Tibial artery (tissue), 4 donors: Measurements from ENCODE around the gene SPATS1.

Experiments
- DNase-seq, 2 donors: peaks; one replicate each; pipeline ENCODE4 v3.0.0-alpha.2; 2019
- H3K27ac ChIP-seq, 2 donors: fragments of 200-600 bp; sonication (generic) in 1 of 2; 1 replicate in 1 of 2; 2 replicates in 1 of 2; pipeline ENCODE4 v1.5.1; 2018 to 2019; ENCODE audit warnings: mild to moderate bottlenecking in 1 of 2
- H3K27me3 ChIP-seq, 2 donors: fragments of 200-600 bp; sonication (generic) in 1 of 2; one replicate each; pipeline versions ENCODE4 v1.5.1 to v1.6.0; 2016 to 2019
- H3K36me3 ChIP-seq, 3 donors: fragments of 200-600 bp; sonication (generic) in 2 of 3; one replicate each; pipeline ENCODE4 v1.5.1; 2016 to 2019; ENCODE audit warnings: mild to moderate bottlenecking in 2 of 3
- H3K4me1 ChIP-seq, 4 donors: fragments of 200-600 bp; sonication (generic) in 2 of 4; 1 replicate in 3 of 4; 2 replicates in 1 of 4; pipeline ENCODE4 v1.5.1; 2016 to 2019
- H3K4me3 ChIP-seq, 2 donors: fragments of 200-600 bp; sonication (generic) in 1 of 2; 1 replicate in 1 of 2; 2 replicates in 1 of 2; pipeline ENCODE4 v1.5.1; 2018 to 2019; ENCODE audit warnings: mild to moderate bottlenecking in 2 of 2
- H3K9me3 ChIP-seq, 3 donors: fragments of 200-600 bp; sonication (generic) in 1 of 3; one replicate each; pipeline ENCODE4 v1.5.1; 2016 to 2019
- intact Hi-C: fragments of 100-400 bp; cut with DNase I; formaldehyde crosslinking; loops from one replicate; pipeline ENCODE4 v1.15.0; 2023; ENCODE audit warnings: low total_unique reads
- TF ChIP-seq, protein P1 (sequence below), 2 experiments: fragments of 200-600 bp in 1 of 2; fragments of 450-650 bp in 1 of 2; IDR thresholded peaks; one replicate each; pipeline ENCODE4 v1.5.1; 2017 to 2019; ENCODE audit warnings: antibody characterized with exemption in 2 of 2, mild to moderate bottlenecking in 1 of 2, moderate library complexity in 1 of 2

SPATS1 gene

DNA sequence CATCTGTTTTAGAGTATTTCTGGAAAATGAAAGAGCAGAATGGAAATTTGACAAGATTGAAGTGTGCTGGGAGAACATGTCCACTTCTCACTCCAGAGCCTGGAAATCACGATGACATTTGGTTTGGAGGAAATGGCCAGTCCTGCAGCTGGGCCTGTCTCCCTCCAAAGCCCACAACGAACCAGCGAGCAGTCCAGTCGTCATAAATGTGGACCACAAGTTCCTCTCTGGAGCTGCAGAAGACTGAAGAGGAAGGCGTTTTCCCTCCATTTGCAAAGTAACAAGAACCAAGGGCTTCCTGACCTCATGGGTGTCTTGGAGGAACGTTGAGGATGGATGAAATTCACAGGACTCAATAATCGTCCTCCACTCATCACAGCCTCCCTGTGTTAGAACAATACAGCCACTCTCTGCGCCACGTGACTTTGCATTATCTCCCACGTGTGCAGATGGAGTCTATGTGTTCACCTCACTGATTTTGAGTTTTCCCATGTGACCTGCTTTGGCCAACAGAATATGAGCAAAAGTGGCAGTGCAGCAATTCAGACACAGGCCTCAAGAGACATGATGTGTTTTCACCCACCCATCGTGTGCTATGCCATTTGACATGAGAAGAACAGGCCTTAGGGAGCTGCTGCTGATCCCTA is 9.1 kb upstream of the SPATS1 start:
- TF ChIP-seq, protein P1, sequence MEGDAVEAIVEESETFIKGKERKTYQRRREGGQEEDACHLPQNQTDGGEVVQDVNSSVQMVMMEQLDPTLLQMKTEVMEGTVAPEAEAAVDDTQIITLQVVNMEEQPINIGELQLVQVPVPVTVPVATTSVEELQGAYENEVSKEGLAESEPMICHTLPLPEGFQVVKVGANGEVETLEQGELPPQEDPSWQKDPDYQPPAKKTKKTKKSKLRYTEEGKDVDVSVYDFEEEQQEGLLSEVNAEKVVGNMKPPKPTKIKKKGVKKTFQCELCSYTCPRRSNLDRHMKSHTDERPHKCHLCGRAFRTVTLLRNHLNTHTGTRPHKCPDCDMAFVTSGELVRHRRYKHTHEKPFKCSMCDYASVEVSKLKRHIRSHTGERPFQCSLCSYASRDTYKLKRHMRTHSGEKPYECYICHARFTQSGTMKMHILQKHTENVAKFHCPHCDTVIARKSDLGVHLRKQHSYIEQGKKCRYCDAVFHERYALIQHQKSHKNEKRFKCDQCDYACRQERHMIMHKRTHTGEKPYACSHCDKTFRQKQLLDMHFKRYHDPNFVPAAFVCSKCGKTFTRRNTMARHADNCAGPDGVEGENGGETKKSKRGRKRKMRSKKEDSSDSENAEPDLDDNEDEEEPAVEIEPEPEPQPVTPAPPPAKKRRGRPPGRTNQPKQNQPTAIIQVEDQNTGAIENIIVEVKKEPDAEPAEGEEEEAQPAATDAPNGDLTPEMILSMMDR (IDR thresholded peaks at IDR 0.05), result no peak
- peaks cover 0 to 57% of the 10 kb centered on the region in 2 donors for H3K27me3 ChIP-seq
- no peaks in the 10 kb centered on the region for H3K9me3 ChIP-seq
- no peaks in the 10 kb centered on the region for H3K4me1 ChIP-seq
- no peaks in the 10 kb centered on the region for H3K36me3 ChIP-seq
- H3K27ac ChIP-seq, result no peak overlapping the region
- DNase-seq, result no peak
- no peak overlapping the region for H3K4me3 ChIP-seq
- intact Hi-C loops, result no loop called here

DNA sequence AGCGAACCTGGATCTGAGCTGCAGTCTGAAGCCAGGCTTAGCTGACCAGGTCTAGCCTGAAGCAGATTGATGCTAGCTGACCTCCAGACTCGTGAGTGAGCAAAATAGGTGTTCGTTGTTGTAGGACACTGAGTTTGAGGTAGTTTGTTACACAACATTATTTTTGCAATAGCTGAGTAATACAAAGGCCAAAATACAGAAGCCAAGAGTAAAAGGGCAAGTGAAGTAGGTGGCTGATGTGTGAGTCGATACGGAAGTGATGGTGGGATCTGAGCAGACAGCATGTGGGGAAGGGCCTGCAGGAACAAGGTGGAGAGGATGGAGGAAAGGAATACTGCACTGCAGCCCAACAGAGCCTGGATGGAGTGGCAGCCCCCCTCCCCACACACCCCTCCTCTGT is 8.5 kb upstream of the SPATS1 start:
- Histone ChIP-seq H3K36me3 (no peaks in the 10 kb centered on the region), H3K27me3 (peaks cover 0 to 57% of the 10 kb centered on the region in 2 donors), H3K4me1 (peaks cover 0 to 4% (median 0%) of the 10 kb centered on the region in 4 donors), H3K4me3 (no peak overlapping the region), H3K27ac (no peak overlapping the region), H3K9me3 (no peaks in the 10 kb centered on the region)
- DNase-seq, result no peak
- intact Hi-C loops, result no loop called here
- TF ChIP-seq, protein P1 (IDR thresholded peaks at IDR 0.05), result no peak

DNA sequence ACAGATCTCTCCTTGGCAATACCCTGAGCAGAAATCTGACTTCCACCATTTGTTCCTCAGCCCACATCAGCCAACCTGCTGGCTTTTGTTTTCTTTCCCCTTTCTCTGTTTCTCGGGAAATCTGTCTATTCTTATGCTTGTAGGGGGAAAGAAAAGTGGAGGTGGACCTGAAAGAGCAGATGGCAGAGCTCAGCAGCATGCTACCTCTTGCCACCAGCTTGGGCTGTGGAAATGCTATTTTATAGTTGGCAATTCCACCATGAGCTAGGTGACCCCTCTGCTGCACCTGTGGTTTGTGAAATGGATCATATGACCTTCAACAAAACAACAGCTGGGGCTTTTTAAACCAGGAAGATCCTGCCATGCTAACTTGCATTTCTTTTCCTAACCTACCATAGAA is 6.8 kb upstream of the SPATS1 start:
- Histone ChIP-seq H3K9me3 (no peaks in the 10 kb centered on the region), H3K27me3 (peaks cover 0 to 45% of the 10 kb centered on the region in 2 donors), H3K36me3 (no peaks in the 10 kb centered on the region), H3K27ac (no peak overlapping the region), H3K4me3 (no peak overlapping the region), H3K4me1 (peaks cover 0 to 11% (median 0%) of the 10 kb centered on the region in 4 donors)
- DNase-seq, result no peak
- TF ChIP-seq, protein P1 (IDR thresholded peaks at IDR 0.05), result no peak
- intact Hi-C loops, result loop anchor here (5.0 kb wide), 1 partner anchor 68 kb away; the partner anchor contains the start of gene NFKBIE

DNA sequence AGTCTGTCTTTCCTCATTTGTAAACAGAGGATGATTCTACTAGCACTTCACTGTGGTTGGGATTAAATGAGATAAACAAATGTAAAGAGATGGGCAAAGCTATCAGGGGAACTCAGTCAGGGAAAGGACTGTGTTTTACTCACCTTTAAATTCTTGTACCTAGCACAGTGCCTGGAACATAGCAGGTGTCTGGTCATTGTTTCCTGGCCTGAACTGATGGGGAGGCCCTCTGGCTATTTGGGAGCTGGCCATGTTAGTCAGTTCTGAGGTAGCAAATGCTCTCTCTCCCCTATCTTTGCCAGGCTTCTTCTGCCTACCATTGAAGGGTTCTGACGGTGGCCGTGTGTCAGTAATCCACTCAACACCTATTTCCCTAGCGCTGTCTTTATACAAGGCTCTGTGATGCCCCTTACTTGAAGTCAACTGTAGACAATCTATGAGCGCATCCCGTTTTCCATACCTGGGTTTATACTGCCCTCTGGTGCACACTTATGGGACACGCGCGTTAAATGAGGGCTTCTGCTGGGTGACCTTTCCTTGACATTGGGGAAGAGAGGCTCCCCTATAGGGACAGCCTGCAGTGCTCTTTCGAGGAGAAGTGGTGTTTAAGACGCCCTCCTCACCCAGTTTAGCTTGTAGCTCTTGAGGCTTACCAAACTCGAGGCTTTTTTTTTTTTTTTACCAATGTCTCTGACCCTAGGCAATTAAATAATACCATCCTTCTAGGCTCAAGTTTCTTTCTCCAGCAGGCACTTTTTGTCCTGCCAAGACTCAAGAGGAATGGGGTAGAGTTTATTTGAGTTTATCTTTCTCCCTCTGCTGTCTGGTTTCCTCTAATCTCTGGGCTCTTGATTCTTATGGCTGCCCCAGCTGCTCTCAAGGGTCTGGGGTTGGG is 4.0 kb upstream of the SPATS1 start:
- no peaks in the 10 kb centered on the region for H3K36me3 ChIP-seq
- intact Hi-C loops, result loop anchor here (5.0 kb wide), 1 partner anchor 71 kb away; the partner anchor contains the start of gene NFKBIE

DNA sequence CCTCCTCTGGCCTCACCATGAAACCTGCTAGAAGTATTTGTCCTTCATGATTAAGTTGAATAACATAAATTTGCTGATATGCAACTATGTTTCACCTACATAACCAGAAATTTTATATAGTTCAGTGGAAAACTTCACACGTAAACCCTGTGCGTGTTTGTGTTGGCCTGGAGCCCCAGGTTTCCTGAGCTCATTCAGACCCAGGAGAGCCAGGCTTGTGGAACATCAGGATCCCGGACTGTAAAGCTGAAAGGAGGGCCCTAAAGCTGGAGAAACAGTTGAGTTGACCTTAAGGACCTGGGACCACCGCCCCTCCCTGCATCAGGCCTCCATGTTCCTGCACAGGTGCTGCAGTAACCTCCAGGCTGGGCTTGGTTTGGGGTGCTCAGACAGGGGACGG is 3.1 kb upstream of the SPATS1 start:
- no peaks in the 10 kb centered on the region for H3K9me3 ChIP-seq
- peaks cover 0 to 23% (median 7%) of the 10 kb centered on the region in 4 donors for H3K4me1 ChIP-seq
- H3K4me3 ChIP-seq, result no peak overlapping the region
- peaks cover 0 to 52% of the 10 kb centered on the region in 2 donors for H3K27me3 ChIP-seq
- no peak overlapping the region for H3K27ac ChIP-seq
- H3K36me3 ChIP-seq, result no peaks in the 10 kb centered on the region
- DNase-seq, result peak; percentile 28 to 71
- TF ChIP-seq, protein P1 (IDR thresholded peaks at IDR 0.05), result no peak
- intact Hi-C loops, result loop anchor here (5.0 kb wide), 1 partner anchor 72 kb away; the partner anchor contains the start of gene NFKBIE

More for the DNA sequence above, 4.0 kb upstream of the SPATS1 start:
- TF ChIP-seq, protein P1 (IDR thresholded peaks at IDR 0.05), result peak; percentile 62 to 66
- Histone ChIP-seq H3K4me1 (peaks cover 0 to 23% (median 7%) of the 10 kb centered on the region in 4 donors), H3K27ac (no peak overlapping the region), H3K9me3 (no peaks in the 10 kb centered on the region), H3K4me3 (no peak overlapping the region), H3K27me3 (peaks cover 0 to 51% of the 10 kb centered on the region in 2 donors)
- DNase-seq, result peak; percentile 67 to 69
